ENCODE measurements around the gene MPC1.

MPC1 gene

DNA sequence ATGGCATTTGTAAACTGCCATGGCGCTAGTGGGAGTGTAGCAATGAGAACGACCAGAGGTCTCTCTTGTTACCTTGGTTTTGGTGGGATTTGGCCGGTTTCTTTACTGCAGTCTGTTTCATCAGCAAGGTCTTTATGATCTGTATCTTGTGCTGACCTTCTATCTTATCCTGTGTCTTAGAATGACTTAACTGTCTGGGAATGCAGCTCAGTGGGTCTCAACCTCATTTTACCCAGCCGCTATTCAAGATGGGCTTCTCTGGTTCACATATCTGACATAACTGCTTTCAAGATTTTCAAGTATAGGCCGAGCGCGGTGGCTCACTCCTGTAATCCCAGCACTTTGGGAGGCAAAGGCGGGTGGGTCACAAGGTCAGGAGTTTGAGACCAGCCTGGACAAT lies 38.5 kb downstream of the MPC1 start:
- H4K20me1 ChIP-seq (ENCODE audit: insufficient read depth, low read length), result no peaks in the 10 kb centered on the region
- H3K36me3 ChIP-seq (replicated peaks; ENCODE audit: insufficient read depth, low read length), result no peaks in the 10 kb centered on the region
- H3K27ac ChIP-seq (ENCODE audit: low read length), result no peak overlapping the region
- no peak overlapping the region for H3K4me3 ChIP-seq (ENCODE audit: low read length)
- H3K79me2 ChIP-seq (ENCODE audit: low read length), result peaks cover 28% of the 10 kb centered on the region
- no peaks in the 10 kb centered on the region for H3K9me2 ChIP-seq (replicated peaks; ENCODE audit: insufficient read depth, low read length)
- no peak for DNase-seq
- H3K9me3 ChIP-seq (replicated peaks; ENCODE audit: insufficient read depth, low read length), result no peaks in the 10 kb centered on the region
- no peaks in the 10 kb centered on the region for H3K4me1 ChIP-seq (ENCODE audit: low read length)
- no peak overlapping the region for H3K9ac ChIP-seq (ENCODE audit: low read length)
- H3K4me2 ChIP-seq (ENCODE audit: low read depth, low read length), result no peak overlapping the region
- H3F3A ChIP-seq (ENCODE audit: insufficient read depth, low read length), result peaks cover 6% of the 10 kb centered on the region; the same call in 1 of the 2 replicates
- no peak for TF ChIP-seq EZH2phosphoT487 (IDR thresholded peaks at IDR 0.05; ENCODE audit: low read length)
- TF ChIP-seq, protein P1, sequence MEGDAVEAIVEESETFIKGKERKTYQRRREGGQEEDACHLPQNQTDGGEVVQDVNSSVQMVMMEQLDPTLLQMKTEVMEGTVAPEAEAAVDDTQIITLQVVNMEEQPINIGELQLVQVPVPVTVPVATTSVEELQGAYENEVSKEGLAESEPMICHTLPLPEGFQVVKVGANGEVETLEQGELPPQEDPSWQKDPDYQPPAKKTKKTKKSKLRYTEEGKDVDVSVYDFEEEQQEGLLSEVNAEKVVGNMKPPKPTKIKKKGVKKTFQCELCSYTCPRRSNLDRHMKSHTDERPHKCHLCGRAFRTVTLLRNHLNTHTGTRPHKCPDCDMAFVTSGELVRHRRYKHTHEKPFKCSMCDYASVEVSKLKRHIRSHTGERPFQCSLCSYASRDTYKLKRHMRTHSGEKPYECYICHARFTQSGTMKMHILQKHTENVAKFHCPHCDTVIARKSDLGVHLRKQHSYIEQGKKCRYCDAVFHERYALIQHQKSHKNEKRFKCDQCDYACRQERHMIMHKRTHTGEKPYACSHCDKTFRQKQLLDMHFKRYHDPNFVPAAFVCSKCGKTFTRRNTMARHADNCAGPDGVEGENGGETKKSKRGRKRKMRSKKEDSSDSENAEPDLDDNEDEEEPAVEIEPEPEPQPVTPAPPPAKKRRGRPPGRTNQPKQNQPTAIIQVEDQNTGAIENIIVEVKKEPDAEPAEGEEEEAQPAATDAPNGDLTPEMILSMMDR (IDR thresholded peaks at IDR 0.05; ENCODE audit: low read length), result no peak
- no peak for TF ChIP-seq EZH2 (optimal IDR thresholded peaks at IDR 0.05; ENCODE audit: low read depth, low read length)
- H2AFZ ChIP-seq (ENCODE audit: low read length), result no peak overlapping the region
- no peaks in the 10 kb centered on the region for H3K27me3 ChIP-seq (replicated peaks; ENCODE audit: insufficient read depth, low read length)

DNA sequence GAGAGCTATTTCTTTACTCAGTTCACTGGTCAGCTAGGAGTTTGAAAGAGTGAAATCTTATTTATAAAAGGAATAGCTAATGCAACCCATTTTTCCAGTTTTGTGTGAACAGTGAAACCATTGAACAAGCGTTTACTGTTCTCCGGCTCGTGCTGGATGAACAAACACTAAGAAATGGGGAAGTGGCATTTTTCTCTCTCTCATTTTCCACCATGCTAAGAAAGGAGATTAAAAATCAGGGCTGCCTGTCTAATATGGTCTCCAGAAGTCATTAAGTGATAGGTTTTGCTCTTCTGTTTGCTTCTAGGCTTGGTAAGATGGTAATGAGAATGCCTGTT lies 39.6 kb downstream of the MPC1 start:
- H3K27ac ChIP-seq (ENCODE audit: low read length), result peak overlapping the region; percentile 85

DNA sequence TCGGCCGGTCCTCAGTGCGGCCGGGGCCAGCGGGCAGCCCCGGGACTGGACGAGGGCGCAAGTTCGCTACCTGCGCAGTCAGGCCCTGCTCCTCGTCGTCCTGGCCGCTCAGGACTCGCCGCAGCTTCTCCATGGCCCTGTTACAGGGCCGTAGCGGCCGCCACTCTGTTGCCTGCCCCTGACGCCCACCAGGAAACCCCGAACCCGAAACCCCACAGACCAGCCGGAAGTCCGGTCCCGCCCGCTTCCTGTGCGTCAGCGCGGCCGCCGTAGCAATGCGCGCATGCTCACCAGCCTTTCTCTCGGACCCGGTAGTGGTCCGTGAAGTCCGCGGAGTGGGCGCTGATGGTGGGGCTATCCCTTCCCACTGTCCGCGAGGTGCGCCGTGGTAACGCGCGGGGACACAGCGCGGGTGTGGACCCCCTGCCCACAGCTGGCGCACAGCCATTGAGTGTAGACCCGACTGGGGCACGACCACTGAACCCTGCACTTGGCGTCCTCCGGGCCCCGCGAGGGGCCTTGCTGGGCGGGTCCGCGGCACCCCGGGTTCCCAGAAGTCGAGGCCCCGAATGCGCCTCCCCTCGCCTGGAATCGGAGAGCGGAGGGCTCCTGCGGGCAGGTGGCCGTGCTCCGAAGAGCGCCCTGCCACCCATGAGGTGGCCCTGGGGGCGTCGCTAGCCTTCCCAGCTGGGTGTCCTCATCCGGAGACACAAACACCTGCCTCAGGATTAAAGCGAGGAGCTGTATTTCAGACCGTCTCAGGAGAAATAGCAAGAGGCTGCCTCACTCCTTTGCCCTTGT lies 40.2 kb downstream of the MPC1 start, which contains the start of gene SFT2D1:
SFT2D1 (minus strand) TSS at position 197 of the 801 bp plus-strand sequence; CDS start at position 133, 64 bp downstream.
- Histone ChIP-seq H2AFZ (ENCODE audit: low read length) (peak within 1 kb of the TSS; percentile 58; the same call in 1 of the 2 replicates), H3F3A (ENCODE audit: insufficient read depth, low read length) (peaks cover 6% of the 10 kb centered on the region; the same call in 1 of the 2 replicates), H3K9me2 (replicated peaks; ENCODE audit: insufficient read depth, low read length) (no peaks in the 10 kb centered on the region), H3K79me2 (ENCODE audit: low read length) (peaks cover 45% of the 10 kb centered on the region), H3K4me2 (ENCODE audit: low read depth, low read length) (peak within 1 kb of the TSS; percentile 78), H3K4me3 (ENCODE audit: low read length) (peak within 1 kb of the TSS; percentile 87), H3K27ac (ENCODE audit: low read length) (peak within 1 kb of the TSS; percentile 85), H4K20me1 (ENCODE audit: insufficient read depth, low read length) (no peaks in the 10 kb centered on the region), H3K9me3 (replicated peaks; ENCODE audit: insufficient read depth, low read length) (no peaks in the 10 kb centered on the region), H3K9ac (ENCODE audit: low read length) (peak within 1 kb of the TSS; percentile 97), H3K4me1 (ENCODE audit: low read length) (no peaks in the 10 kb centered on the region), H3K27me3 (replicated peaks; ENCODE audit: insufficient read depth, low read length) (no peaks in the 10 kb centered on the region), H3K36me3 (replicated peaks; ENCODE audit: insufficient read depth, low read length) (no peaks in the 10 kb centered on the region)
- DNase-seq, result peak; percentile 74
- TF ChIP-seq EZH2phosphoT487 (IDR thresholded peaks at IDR 0.05; ENCODE audit: low read length), result no peak
- no peak for TF ChIP-seq EZH2 (optimal IDR thresholded peaks at IDR 0.05; ENCODE audit: low read depth, low read length)
- TF ChIP-seq, protein P1 (IDR thresholded peaks at IDR 0.05; ENCODE audit: low read length), result no peak

More for the DNA sequence above, 39.6 kb downstream of the MPC1 start:
- no peaks in the 10 kb centered on the region for H4K20me1 ChIP-seq (ENCODE audit: insufficient read depth, low read length)
- H2AFZ ChIP-seq (ENCODE audit: low read length), result 0 out of 2 replicates have a peak overlapping the region, but pooled peaks have one; percentile 58
- H3K9me3 ChIP-seq (replicated peaks; ENCODE audit: insufficient read depth, low read length), result no peaks in the 10 kb centered on the region
- peak overlapping the region; percentile 97 for H3K9ac ChIP-seq (ENCODE audit: low read length)
- no peaks in the 10 kb centered on the region for H3K36me3 ChIP-seq (replicated peaks; ENCODE audit: insufficient read depth, low read length)
- H3F3A ChIP-seq (ENCODE audit: insufficient read depth, low read length), result peaks cover 6% of the 10 kb centered on the region; the same call in 1 of the 2 replicates
- peak overlapping the region; percentile 87 for H3K4me3 ChIP-seq (ENCODE audit: low read length)
- H3K4me1 ChIP-seq (ENCODE audit: low read length), result no peaks in the 10 kb centered on the region
- no peak for DNase-seq
- no peaks in the 10 kb centered on the region for H3K9me2 ChIP-seq (replicated peaks; ENCODE audit: insufficient read depth, low read length)
- no peak for TF ChIP-seq EZH2 (optimal IDR thresholded peaks at IDR 0.05; ENCODE audit: low read depth, low read length)
- TF ChIP-seq EZH2phosphoT487 (IDR thresholded peaks at IDR 0.05; ENCODE audit: low read length), result no peak
- TF ChIP-seq, protein P1 (IDR thresholded peaks at IDR 0.05; ENCODE audit: low read length), result no peak
- peaks cover 40% of the 10 kb centered on the region for H3K79me2 ChIP-seq (ENCODE audit: low read length)
- H3K4me2 ChIP-seq (ENCODE audit: low read depth, low read length), result peak overlapping the region; percentile 70
- H3K27me3 ChIP-seq (replicated peaks; ENCODE audit: insufficient read depth, low read length), result no peaks in the 10 kb centered on the region
